GM23338 (cell line): ENCODE results near the gene CDK17. TPM values are rescaled to one million over a fixed set of nuclear protein-coding genes. Genes with fewer than 3 reads are reported as not detected.

ENCODE experiments used
- ATAC-seq: fragments of 200-7000 bp; cut with Tn5 transposase; 3 replicates; pipeline ENCODE4 v1.9.1; 2020
- DNase-seq: peaks from one replicate; pipeline ENCODE4 v3.0.0-alpha.2; 2015; ENCODE audit warnings: low spot score
- H2AFZ ChIP-seq: fragments of 200-600 bp; sonication (generic); 2 replicates; pipeline ENCODE4 v1.8.0; 2016; ENCODE audit warnings: antibody characterized with exemption, mild to moderate bottlenecking, moderate library complexity
- H3F3A ChIP-seq: fragments of 200-600 bp; sonication (generic); replicated peaks from 2 replicates; pipeline ENCODE4 v1.8.0; 2017; ENCODE audit warnings: antibody characterized with exemption, mixed run types, low read depth
- H3K27ac ChIP-seq: fragments of 200-600 bp; sonication (generic); 2 replicates; pipeline ENCODE4 v1.6.1; 2016; ENCODE audit warnings: low read depth
- H3K27me3 ChIP-seq: fragments of 200-600 bp; sonication (generic); 2 replicates; pipeline ENCODE4 v1.8.0; 2016; ENCODE audit warnings: mild to moderate bottlenecking, mixed run types, moderate library complexity; ENCODE audit not compliant: insufficient read depth
- H3K36me3 ChIP-seq: fragments of 200-600 bp; sonication (generic); 2 replicates; pipeline ENCODE4 v1.8.0; 2016; ENCODE audit warnings: mild to moderate bottlenecking; ENCODE audit not compliant: insufficient read depth
- H3K4me1 ChIP-seq: fragments of 200-600 bp; sonication (generic); 2 replicates; pipeline ENCODE4 v1.8.0; 2016; ENCODE audit warnings: mild to moderate bottlenecking, moderate library complexity; ENCODE audit not compliant: insufficient read depth
- H3K4me2 ChIP-seq: fragments of 200-600 bp; sonication (generic); 2 replicates; pipeline ENCODE4 v1.7.1; 2017; ENCODE audit warnings: mixed run types
- H3K4me3 ChIP-seq: fragments of 200-600 bp; sonication (generic); 2 replicates; pipeline ENCODE4 v1.6.1; 2016; ENCODE audit warnings: mixed run types
- H3K79me2 ChIP-seq: fragments of 200-600 bp; sonication (generic); replicated peaks from 2 replicates; pipeline ENCODE4 v1.8.0; 2017; ENCODE audit warnings: mild to moderate bottlenecking; ENCODE audit not compliant: insufficient read depth
- H3K9me2 ChIP-seq: fragments of 200-600 bp; sonication (generic); 2 replicates; pipeline ENCODE4 v1.8.0; 2017; ENCODE audit not compliant: insufficient read depth
- H4K20me1 ChIP-seq: fragments of 200-600 bp; sonication (generic); replicated peaks from 2 replicates; pipeline ENCODE4 v1.8.0; 2017; ENCODE audit warnings: mild to moderate bottlenecking; ENCODE audit not compliant: insufficient read depth
- H3K27ac Mint-ChIP-seq: 2 replicates; pipeline ENCODE4 v1.8.0; 2020; ENCODE audit warnings: inconsistent platforms, mild to moderate bottlenecking, moderate library complexity, mixed read lengths
- H3K27me3 Mint-ChIP-seq: 3 replicates; pipeline ENCODE4 v1.8.0; 2022; ENCODE audit warnings: low read depth, mild to moderate bottlenecking, moderate library complexity, mixed read lengths, inconsistent platforms; ENCODE audit not compliant: insufficient read depth, poor library complexity
- H3K36me3 Mint-ChIP-seq: 3 replicates; pipeline ENCODE4 v1.8.0; 2021; ENCODE audit warnings: low read depth, mild to moderate bottlenecking, inconsistent platforms, moderate library complexity, mixed read lengths
- H3K4me1 Mint-ChIP-seq: 3 replicates; pipeline ENCODE4 v1.8.0; 2020; ENCODE audit warnings: mild to moderate bottlenecking, inconsistent platforms, mixed read lengths
- H3K4me3 Mint-ChIP-seq: 3 replicates; pipeline ENCODE4 v1.8.0; 2021; ENCODE audit warnings: moderate library complexity, mild to moderate bottlenecking, inconsistent platforms, mixed read lengths
- H3K9me3 Mint-ChIP-seq: 3 replicates; pipeline ENCODE4 v1.8.0; 2020; ENCODE audit warnings: moderate library complexity, mild to moderate bottlenecking, inconsistent platforms, mixed read lengths
- CREB1 ChIP-seq: fragments of 250-450 bp; sonication (Bioruptor Pico); IDR thresholded peaks from 2 replicates; pipeline ENCODE4 v1.5.0; 2020; ENCODE audit warnings: low read depth, mild to moderate bottlenecking, moderate library complexity
- CTCF ChIP-seq, 2 experiments: fragments of 200-600 bp in 1 of 2; sonication (generic) in 1 of 2; conservative IDR thresholded peaks; 2 replicates each; pipeline versions ENCODE4 v1.5.1 to v1.6.1; 2016 to 2017; ENCODE audit warnings: antibody characterized with exemption in 2 of 2, low read depth in 2 of 2, mild to moderate bottlenecking in 2 of 2, moderate library complexity in 1 of 2
- ETS1 ChIP-seq: IDR thresholded peaks from 2 replicates; pipeline ENCODE4 v1.6.1; 2016; ENCODE audit warnings: antibody characterized with exemption
- EZH2 ChIP-seq: fragments of 200-600 bp; sonication (generic); IDR thresholded peaks from one replicate; pipeline ENCODE4 v1.8.0; 2017; ENCODE audit warnings: antibody characterized with exemption, mild to moderate bottlenecking, low read depth; ENCODE audit not compliant: unreplicated experiment
- EZH2phosphoT487 ChIP-seq: fragments of 200-600 bp; sonication (generic); IDR thresholded peaks from one replicate; pipeline ENCODE4 v1.8.1; 2018; ENCODE audit warnings: antibody characterized with exemption; ENCODE audit not compliant: unreplicated experiment
- JUNB ChIP-seq: IDR thresholded peaks from one replicate; pipeline ENCODE4 v1.6.1; 2016; ENCODE audit warnings: antibody characterized with exemption; ENCODE audit not compliant: unreplicated experiment
- NANOG ChIP-seq: IDR thresholded peaks from 2 replicates; pipeline ENCODE4 v1.6.1; 2016; ENCODE audit warnings: antibody characterized with exemption, borderline replicate concordance
- POLR2AphosphoS5 ChIP-seq: IDR thresholded peaks from 2 replicates; pipeline ENCODE4 v1.6.1; 2016; ENCODE audit warnings: antibody characterized with exemption, low read depth
- REST ChIP-seq: IDR thresholded peaks from one replicate; pipeline ENCODE4 v1.6.1; 2018; ENCODE audit warnings: antibody characterized with exemption; ENCODE audit not compliant: unreplicated experiment
- STAT1 ChIP-seq: IDR thresholded peaks from one replicate; pipeline ENCODE4 v1.6.1; 2016; ENCODE audit warnings: antibody characterized with exemption; ENCODE audit not compliant: unreplicated experiment
- ZNF114 ChIP-seq: fragments of 250-450 bp; sonication (Bioruptor Pico); IDR thresholded peaks from 2 replicates; pipeline ENCODE4 v1.5.0; 2020; ENCODE audit warnings: mild to moderate bottlenecking, moderate library complexity
- ZNF331 ChIP-seq: fragments of 250-450 bp; sonication (Bioruptor Pico); IDR thresholded peaks from 2 replicates; pipeline ENCODE4 v1.5.0; 2020; ENCODE audit warnings: low read depth, mild to moderate bottlenecking, moderate library complexity
- ZNF462 ChIP-seq: fragments of 250-450 bp; sonication (Bioruptor Pico); IDR thresholded peaks from 2 replicates; pipeline ENCODE4 v1.5.0; 2020; ENCODE audit warnings: mild to moderate bottlenecking, moderate library complexity
- polyA plus RNA-seq: library from polyadenylated mRNA; unstranded; fragments of >200 nt; fragmentation: Nextera tagmentation; extraction: Ambion mirVana; gene quantifications from 2 replicates; pipeline ENCODE4 v1.2.1, GENCODE V29; 2016
- total RNA-seq: library from RNA; depleted of rRNA; stranded (reverse); fragments of >200 nt; shearing (Covaris generic); gene quantifications from 2 replicates; pipeline ENCODE4 v1.2.3, GENCODE V29; 2014

The CDK17 gene
- total and polyA plus RNA-seq, 2 experiments from 2014 or later = 7.6 to 34.2 TPM

- no peak overlapping the region for H3K27ac Mint-ChIP-seq
- TF ChIP-seq CTCF (conservative IDR thresholded peaks at IDR 0.05; ENCODE audit: low read depth in 2 of 2) = no peak
- TF ChIP-seq CREB1 = no peak
- TF ChIP-seq ZNF331 (CRISPR knock-in tag) = no peak
- no peak for TF ChIP-seq JUNB
- TF ChIP-seq ETS1 = no peak
- no peak for TF ChIP-seq STAT1
- TF ChIP-seq NANOG = no peak
- no peak for TF ChIP-seq REST
- TF ChIP-seq ZNF462 (CRISPR knock-in tag) = no peak
- TF ChIP-seq EZH2 = no peak
- no peak for TF ChIP-seq EZH2phosphoT487
- TF ChIP-seq POLR2AphosphoS5 = no peak
- no peak for TF ChIP-seq ZNF114 (CRISPR knock-in tag)
Measured at GRCh38 chr12:96416033-96416799, 16.0 kb upstream of the CDK17 start.

More at GRCh38 chr12:96416033-96416799, 16.0 kb upstream of the CDK17 start:
- H2AFZ ChIP-seq = peak overlapping the region; percentile 33; the same call in 1 of the 2 replicates
- H3K27me3 Mint-ChIP-seq = no peaks in the 10 kb centered on the region
- no peak overlapping the region for H3K4me2 ChIP-seq
- no peak for DNase-seq
- no peak overlapping the region for H3K4me3 Mint-ChIP-seq
- H3F3A ChIP-seq = no peaks in the 10 kb centered on the region
- no peaks in the 10 kb centered on the region for H3K27me3 ChIP-seq
- H3K27ac ChIP-seq = no peak overlapping the region
- ATAC-seq = no peak
- H3K9me2 ChIP-seq = no peaks in the 10 kb centered on the region
- no peaks in the 10 kb centered on the region for H3K36me3 ChIP-seq
- H3K9me3 Mint-ChIP-seq = no peaks in the 10 kb centered on the region
- no peaks in the 10 kb centered on the region for H3K4me1 Mint-ChIP-seq
- H3K36me3 Mint-ChIP-seq = no peaks in the 10 kb centered on the region
- H3K4me3 ChIP-seq = no peak overlapping the region
- no peaks in the 10 kb centered on the region for H4K20me1 ChIP-seq
- no peaks in the 10 kb centered on the region for H3K4me1 ChIP-seq
- no peaks in the 10 kb centered on the region for H3K79me2 ChIP-seq
